ENCODE results near the gene WWOX. TPM values are rescaled to one million over a fixed set of nuclear protein-coding genes. Genes with fewer than 3 reads are reported as not detected.

WWOX gene
- total and polyA plus RNA-seq, 2 of the 8 experiments (the other 6 are each of a cell fraction or from before 2014, with no cell fraction given) = 5.4 to 16.7 TPM

- ChIA-PET POLR2A (ENCODE audit: partially characterized antibody) (interaction anchor here (1.0 kb wide), 1 partner anchor 7 kb away, joined by 3 read pairs; no protein-coding TSS in a partner anchor), CTCF (ENCODE audit: partially characterized antibody) (interaction anchor here (0.6 to 5.1 kb wide), 6 partner anchors 9 to 977 kb away, joined by 3 to 30 read pairs (median 3); no protein-coding TSS in a partner anchor)
- Histone ChIP-seq H4K5ac (ENCODE audit: insufficient read length, low read depth, low read length) (no peak overlapping the region), H3K4ac (replicated peaks; ENCODE audit: insufficient read length, low read depth, low read length) (no peak overlapping the region), H3K9me3 (ENCODE audit: insufficient read depth in 2 of 2, low read depth in 1 of 2, low read length in 1 of 2) (no peaks in the 10 kb centered on the region), H3K4me2 (ENCODE audit: insufficient read depth in 1 of 2, low read depth in 2 of 2, low read length in 2 of 2) (no peak overlapping the region), H3K4me3 (ENCODE audit: extremely low read depth in 1 of 4, insufficient read depth in 2 of 4, low read depth in 3 of 4, low read length in 4 of 4) (no peak overlapping the region), H2BK15ac (ENCODE audit: low read length) (no peak overlapping the region), H3K18ac (ENCODE audit: extremely low read depth, low read length) (no peak overlapping the region), H4K8ac (ENCODE audit: extremely low read depth, insufficient read depth, low read length) (no peak overlapping the region), H3K79me2 (ENCODE audit: control insufficient read depth in 1 of 2, insufficient read depth in 2 of 2, low read length in 2 of 2) (no peaks in the 10 kb centered on the region), H3K4me1 (replicated peaks in 1 of 4; ENCODE audit: control insufficient read depth in 3 of 4, insufficient read depth in 4 of 4, low read length in 3 of 4) (peaks cover 0 to 2% (median 0%) of the 10 kb centered on the region in 4 experiments; a peak in 1 of 7 replicates), H3K9ac (replicated peaks in 1 of 4; ENCODE audit: extremely low read depth in 1 of 4, low read depth in 3 of 4, low read length in 3 of 4) (no peak overlapping the region), H3K27me3 (replicated peaks in 1 of 4; ENCODE audit: control insufficient read depth in 3 of 4, extremely low read depth in 1 of 4, insufficient read depth in 3 of 4, low read length in 3 of 4) (no peaks in the 10 kb centered on the region), H2BK120ac (replicated peaks; ENCODE audit: low read depth, low read length) (no peak overlapping the region), H3K23ac (ENCODE audit: insufficient read length) (no peak overlapping the region), H2AFZ (ENCODE audit: low read length) (no peak overlapping the region), H2BK20ac (ENCODE audit: low read length) (no peak overlapping the region), H3K36me3 (ENCODE audit: control insufficient read depth in 2 of 4, insufficient read depth in 4 of 4, low read length in 3 of 4) (no peaks in the 10 kb centered on the region), H2BK5ac (ENCODE audit: low read depth, low read length) (no peak overlapping the region), H3K27ac (ENCODE audit: low read depth, low read length) (no peak overlapping the region), H3K14ac (ENCODE audit: insufficient read length) (no peak overlapping the region), H3K79me1 (ENCODE audit: low read depth, low read length) (no peaks in the 10 kb centered on the region), H3K56ac (replicated peaks; ENCODE audit: insufficient read length, low read depth, low read length) (no peak overlapping the region), H4K91ac (replicated peaks; ENCODE audit: insufficient read length, low read length) (no peak overlapping the region), H2AK5ac (ENCODE audit: low read depth, low read length) (no peak overlapping the region), H4K20me1 (replicated peaks in 1 of 2; ENCODE audit: control insufficient read depth in 1 of 2, insufficient read depth in 2 of 2, low read length in 2 of 2) (peaks cover 0 to 2% of the 10 kb centered on the region in 2 experiments), H3K23me2 (ENCODE audit: low read depth, low read length) (peaks cover 3% of the 10 kb centered on the region; the same call in 1 of the 2 replicates), H2BK12ac (ENCODE audit: low read depth, low read length) (no peak overlapping the region)
- WGBS, 2 experiments (ENCODE audit: extremely low coverage in 1 of 2, insufficient coverage in 1 of 2, insufficient read length in 1 of 2, insufficient replicate concordance in 2 of 2, low coverage in 1 of 2, low lambda C conversion rate in 2 of 2, missing lambda C conversion rate in 1 of 2) = 93% methylated on average over 2 of the region's 2 CpGs; no CpG with 5 or more reads in 1 of the 2 experiments
- DNase-seq (ENCODE audit: low read depth in 1 of 2, low spot score in 2 of 2) (no peak), FAIRE-seq (no peak)
- TF ChIP-seq SIN3A (conservative IDR thresholded peaks at IDR 0.05 in 1 of 2, IDR thresholded peaks at IDR 0.05 in 1 of 2; ENCODE audit: low read depth in 1 of 2, low read length in 2 of 2) (no peak), SIRT6 (IDR thresholded peaks at IDR 0.05; ENCODE audit: low read length) (no peak), CTBP2 (IDR thresholded peaks at IDR 0.05; ENCODE audit: borderline replicate concordance, insufficient read depth, insufficient read length, low read length) (no peak), BRCA1 (IDR thresholded peaks at IDR 0.05; ENCODE audit: low read depth, low read length) (no peak), EZH2 (IDR thresholded peaks at IDR 0.05; ENCODE audit: low read depth, low read length, severe bottlenecking) (no peak), TAF7 (optimal IDR thresholded peaks at IDR 0.05; ENCODE audit: borderline replicate concordance, low read depth, low read length) (no peak), JUND (IDR thresholded peaks at IDR 0.05; ENCODE audit: low read length) (no peak), KDM1A (IDR thresholded peaks at IDR 0.05; ENCODE audit: borderline replicate concordance, low read length) (no peak), HDAC6 (IDR thresholded peaks at IDR 0.05; ENCODE audit: low read depth, low read length) (no peak), GABPA (IDR thresholded peaks at IDR 0.05; ENCODE audit: borderline replicate concordance, insufficient read depth, low read length) (no peak), BCL11A (IDR thresholded peaks at IDR 0.05; ENCODE audit: low read depth in 2 of 2, low read length in 2 of 2) (no peak), CHD1 (IDR thresholded peaks at IDR 0.05; ENCODE audit: low read depth, low read length) (no peak), ZNF274 (IDR thresholded peaks at IDR 0.05; ENCODE audit: borderline replicate concordance, extremely low read depth, low read length) (no peak), RXRA (IDR thresholded peaks at IDR 0.05; ENCODE audit: insufficient read depth, low read depth, low read length) (no peak)
These were observed 681.4 kb downstream of the WWOX start for GRCh38 chr16:78780808-78781207.

All from H1 (cell line).